HL-60 (cell line): ENCODE measurements around the gene NXPH4.

Experiments used
- DNase-seq, 2 experiments: peaks; one replicate each; pipeline ENCODE4 v3.0.0-alpha.2; 2010 to 2020; ENCODE audit warnings: low read depth in 1 of 2, low spot score in 1 of 2
- H3K27ac ChIP-seq: fragments of 250-450 bp; sonication (Bioruptor Pico); replicated peaks from 2 replicates; pipeline ENCODE4 v1.5.1; 2020; ENCODE audit warnings: mild to moderate bottlenecking, moderate library complexity
- H3K27me3 ChIP-seq: fragments of 250-450 bp; sonication (Bioruptor Pico); 2 replicates; pipeline ENCODE4 v1.5.1; 2021; ENCODE audit warnings: mild to moderate bottlenecking, moderate library complexity; ENCODE audit not compliant: insufficient read depth, poor library complexity, severe bottlenecking
- H3K4me3 ChIP-seq: replicated peaks from 2 replicates; pipeline ENCODE4 v1.5.1; 2011; ENCODE audit warnings: mild to moderate bottlenecking, control low read depth, low read length; ENCODE audit not compliant: insufficient read depth
- GABPA ChIP-seq: IDR thresholded peaks from 2 replicates; pipeline ENCODE4 v1.6.1; 2012; ENCODE audit warnings: low read depth
- POLR2AphosphoS5 ChIP-seq: IDR thresholded peaks from 2 replicates; pipeline ENCODE4 v1.6.1; 2012; ENCODE audit warnings: low read depth
- SPI1 ChIP-seq: IDR thresholded peaks from 2 replicates; pipeline ENCODE4 v1.6.1; 2012; ENCODE audit warnings: low read depth, mild to moderate bottlenecking, borderline replicate concordance
- TF ChIP-seq, protein P1 (sequence below): IDR thresholded peaks from 2 replicates; pipeline ENCODE4 v1.6.1; 2012; ENCODE audit warnings: low read depth; ENCODE audit not compliant: insufficient replicate concordance
- TF ChIP-seq, protein P2 (sequence below): IDR thresholded peaks from one replicate; pipeline ENCODE4 v1.5.1; 2011; ENCODE audit warnings: low read length, control low read depth, inconsistent platforms; ENCODE audit not compliant: insufficient read depth

NXPH4 gene

DNA sequence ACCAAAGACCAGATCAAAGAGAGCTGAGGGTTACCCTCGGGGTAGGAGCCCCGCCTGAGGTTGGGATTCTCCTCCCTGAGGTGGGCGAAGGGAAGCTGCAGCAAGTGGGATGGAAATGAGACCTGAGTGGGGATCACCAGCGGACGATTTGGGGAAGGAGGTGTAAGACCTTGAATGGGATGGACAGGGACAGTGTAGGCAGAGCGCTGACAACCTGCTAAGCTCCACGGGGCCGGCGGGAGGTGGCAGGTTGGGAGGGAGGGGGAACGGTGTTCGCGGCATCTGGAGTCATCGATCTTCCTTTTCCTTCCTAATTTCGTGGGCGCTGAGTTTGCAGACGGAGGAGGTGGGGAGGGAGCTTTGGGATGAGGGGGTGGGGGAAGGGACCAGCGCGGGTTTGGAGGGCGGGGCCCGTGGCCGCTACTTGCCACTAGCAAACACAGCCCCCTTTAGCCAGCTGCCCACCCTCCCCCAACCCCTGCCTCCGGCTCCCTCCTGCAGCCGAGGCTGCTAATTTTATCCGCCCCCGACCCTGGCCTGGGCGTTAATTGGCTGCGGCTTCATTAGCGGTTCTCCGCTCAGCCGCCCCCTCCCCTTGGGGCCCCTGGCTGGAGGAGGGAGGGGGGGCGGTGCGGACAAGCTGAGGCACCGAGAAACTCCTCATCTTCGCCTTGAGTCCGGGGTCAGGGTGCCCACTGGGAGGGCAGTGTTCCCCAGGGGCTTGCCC lies 10.2 kb downstream of the NXPH4 start:
- DNase-seq = no peak
- peaks cover 44% of the 10 kb centered on the region for H3K27me3 ChIP-seq
- H3K27ac ChIP-seq = no peak overlapping the region
- TF ChIP-seq SPI1 = no peak
- TF ChIP-seq, protein P1, sequence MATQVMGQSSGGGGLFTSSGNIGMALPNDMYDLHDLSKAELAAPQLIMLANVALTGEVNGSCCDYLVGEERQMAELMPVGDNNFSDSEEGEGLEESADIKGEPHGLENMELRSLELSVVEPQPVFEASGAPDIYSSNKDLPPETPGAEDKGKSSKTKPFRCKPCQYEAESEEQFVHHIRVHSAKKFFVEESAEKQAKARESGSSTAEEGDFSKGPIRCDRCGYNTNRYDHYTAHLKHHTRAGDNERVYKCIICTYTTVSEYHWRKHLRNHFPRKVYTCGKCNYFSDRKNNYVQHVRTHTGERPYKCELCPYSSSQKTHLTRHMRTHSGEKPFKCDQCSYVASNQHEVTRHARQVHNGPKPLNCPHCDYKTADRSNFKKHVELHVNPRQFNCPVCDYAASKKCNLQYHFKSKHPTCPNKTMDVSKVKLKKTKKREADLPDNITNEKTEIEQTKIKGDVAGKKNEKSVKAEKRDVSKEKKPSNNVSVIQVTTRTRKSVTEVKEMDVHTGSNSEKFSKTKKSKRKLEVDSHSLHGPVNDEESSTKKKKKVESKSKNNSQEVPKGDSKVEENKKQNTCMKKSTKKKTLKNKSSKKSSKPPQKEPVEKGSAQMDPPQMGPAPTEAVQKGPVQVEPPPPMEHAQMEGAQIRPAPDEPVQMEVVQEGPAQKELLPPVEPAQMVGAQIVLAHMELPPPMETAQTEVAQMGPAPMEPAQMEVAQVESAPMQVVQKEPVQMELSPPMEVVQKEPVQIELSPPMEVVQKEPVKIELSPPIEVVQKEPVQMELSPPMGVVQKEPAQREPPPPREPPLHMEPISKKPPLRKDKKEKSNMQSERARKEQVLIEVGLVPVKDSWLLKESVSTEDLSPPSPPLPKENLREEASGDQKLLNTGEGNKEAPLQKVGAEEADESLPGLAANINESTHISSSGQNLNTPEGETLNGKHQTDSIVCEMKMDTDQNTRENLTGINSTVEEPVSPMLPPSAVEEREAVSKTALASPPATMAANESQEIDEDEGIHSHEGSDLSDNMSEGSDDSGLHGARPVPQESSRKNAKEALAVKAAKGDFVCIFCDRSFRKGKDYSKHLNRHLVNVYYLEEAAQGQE = no peak
- TF ChIP-seq, protein P2, sequence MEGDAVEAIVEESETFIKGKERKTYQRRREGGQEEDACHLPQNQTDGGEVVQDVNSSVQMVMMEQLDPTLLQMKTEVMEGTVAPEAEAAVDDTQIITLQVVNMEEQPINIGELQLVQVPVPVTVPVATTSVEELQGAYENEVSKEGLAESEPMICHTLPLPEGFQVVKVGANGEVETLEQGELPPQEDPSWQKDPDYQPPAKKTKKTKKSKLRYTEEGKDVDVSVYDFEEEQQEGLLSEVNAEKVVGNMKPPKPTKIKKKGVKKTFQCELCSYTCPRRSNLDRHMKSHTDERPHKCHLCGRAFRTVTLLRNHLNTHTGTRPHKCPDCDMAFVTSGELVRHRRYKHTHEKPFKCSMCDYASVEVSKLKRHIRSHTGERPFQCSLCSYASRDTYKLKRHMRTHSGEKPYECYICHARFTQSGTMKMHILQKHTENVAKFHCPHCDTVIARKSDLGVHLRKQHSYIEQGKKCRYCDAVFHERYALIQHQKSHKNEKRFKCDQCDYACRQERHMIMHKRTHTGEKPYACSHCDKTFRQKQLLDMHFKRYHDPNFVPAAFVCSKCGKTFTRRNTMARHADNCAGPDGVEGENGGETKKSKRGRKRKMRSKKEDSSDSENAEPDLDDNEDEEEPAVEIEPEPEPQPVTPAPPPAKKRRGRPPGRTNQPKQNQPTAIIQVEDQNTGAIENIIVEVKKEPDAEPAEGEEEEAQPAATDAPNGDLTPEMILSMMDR = no peak
- peak overlapping the region; percentile 5; the same call in 1 of the 2 replicates for H3K4me3 ChIP-seq

DNA sequence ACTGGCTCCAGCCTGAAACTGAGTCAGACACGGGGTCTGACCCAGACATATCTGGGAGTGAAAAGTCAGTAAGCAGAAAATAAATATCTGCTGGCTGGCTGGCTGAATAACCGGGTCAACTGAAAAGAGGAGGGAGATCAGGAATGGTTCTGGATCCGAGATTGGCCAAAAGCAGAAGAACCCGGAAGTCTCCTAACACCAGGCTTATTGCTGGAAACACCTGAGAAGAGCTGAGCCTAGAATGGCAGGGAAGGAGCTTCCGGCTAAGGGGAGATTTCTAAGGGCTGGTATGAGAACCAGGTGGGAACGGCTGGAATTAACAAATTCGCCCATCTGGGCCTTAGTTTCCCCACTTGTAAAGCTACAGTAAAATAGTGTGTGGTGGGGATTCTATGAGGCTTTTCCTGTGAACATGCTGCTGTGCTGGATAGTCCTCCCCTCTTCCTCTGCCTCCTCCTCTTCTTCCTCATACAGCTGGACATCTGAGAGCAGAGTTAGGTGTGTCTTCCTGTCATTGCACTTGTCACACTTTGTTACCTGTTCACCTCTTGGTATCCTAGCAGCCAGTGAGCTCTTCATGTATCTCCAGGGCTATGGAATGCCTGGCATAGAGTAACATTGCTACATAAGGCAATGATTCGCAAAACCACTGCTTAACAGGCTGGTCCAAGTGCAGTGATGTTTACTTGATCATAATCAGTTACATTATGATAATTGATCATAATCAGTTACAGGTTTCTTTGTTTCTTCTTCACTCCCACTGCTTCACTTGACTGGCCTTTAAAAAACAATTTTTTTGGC lies 10.9 kb downstream of the NXPH4 start:
- peaks cover 36% of the 10 kb centered on the region for H3K27me3 ChIP-seq
- H3K4me3 ChIP-seq = no peak overlapping the region; the same call in 1 of the 2 replicates
- DNase-seq = no peak
- no peak overlapping the region for H3K27ac ChIP-seq
- TF ChIP-seq, protein P2 = no peak
- TF ChIP-seq SPI1 = no peak
- TF ChIP-seq POLR2AphosphoS5 = no peak
- TF ChIP-seq GABPA = no peak
- TF ChIP-seq, protein P1 = no peak

DNA sequence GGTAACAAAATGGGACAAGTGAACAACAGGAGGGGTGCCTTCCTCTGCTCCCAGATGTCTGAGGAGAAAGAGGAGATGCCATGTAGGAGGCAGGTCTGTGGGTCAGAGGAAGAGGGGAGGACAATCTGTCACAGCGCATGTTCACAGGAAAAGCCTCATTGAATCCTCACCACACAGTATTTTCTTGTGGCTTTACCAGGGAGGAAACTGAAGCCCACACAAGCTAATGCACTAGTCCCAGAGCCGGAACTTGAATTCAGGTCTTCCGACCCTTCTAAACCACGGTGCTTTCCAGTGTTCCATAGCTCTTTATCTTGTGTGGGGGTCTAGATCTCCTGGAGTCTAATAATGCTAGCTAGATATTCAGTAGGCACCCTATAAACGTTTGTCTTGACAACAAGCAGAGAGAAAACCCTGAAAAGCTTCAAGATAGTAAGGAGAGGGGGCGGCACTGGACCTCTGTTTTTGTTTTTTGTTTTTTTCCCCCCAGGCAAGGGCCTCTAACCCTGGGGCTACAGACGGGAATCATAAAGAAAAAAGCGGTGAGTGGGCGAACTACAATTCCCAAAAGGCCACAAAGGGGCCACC lies 12.5 kb downstream of the NXPH4 start:
- Histone ChIP-seq H3K4me3 (peak overlapping the region; percentile 75), H3K27ac (peak overlapping the region; percentile 83), H3K27me3 (peaks cover 24% of the 10 kb centered on the region)
- DNase-seq = no peak
- TF ChIP-seq GABPA = no peak
- no peak for TF ChIP-seq POLR2AphosphoS5
- no peak for TF ChIP-seq SPI1
- TF ChIP-seq, protein P1 = no peak
- TF ChIP-seq, protein P2 = no peak
